Superior temporal gyrus (tissue), 1 donor: ENCODE measurements around the gene RECQL.
"Not testable (repeated sequence)": the region's sequence is repeated elsewhere in the genome, so short reads cannot be mapped to it uniquely, and the experiment has no call there.

Experiments used
- DNase-seq: peaks from one replicate; pipeline ENCODE4 v3.0.0-alpha.2; 2016; ENCODE audit errors: extremely low spot score

Gene RECQL

GRCh38 chr12:21419009-21419699 lies 82.3 kb downstream of the RECQL start:
- not testable (repeated sequence) for DNase-seq
